Tibial nerve (tissue), 3 donors: Measurements from ENCODE around the gene GPATCH2L.

Experiments used
- EP300 ChIP-seq, 2 donors: sonication (generic); formaldehyde crosslinking; IDR thresholded peaks; one replicate each; pipeline ENCODE4 v1.6.1; 2017; ENCODE audit warnings: antibody characterized with exemption in 2 of 2, mild to moderate bottlenecking in 1 of 2
- POLR2A ChIP-seq, 2 donors: fragments of 450-650 bp; IDR thresholded peaks; one replicate each; pipeline ENCODE4 v1.6.1; 2017; ENCODE audit warnings: antibody characterized with exemption in 2 of 2, mild to moderate bottlenecking in 2 of 2, moderate library complexity in 2 of 2

DNA sequence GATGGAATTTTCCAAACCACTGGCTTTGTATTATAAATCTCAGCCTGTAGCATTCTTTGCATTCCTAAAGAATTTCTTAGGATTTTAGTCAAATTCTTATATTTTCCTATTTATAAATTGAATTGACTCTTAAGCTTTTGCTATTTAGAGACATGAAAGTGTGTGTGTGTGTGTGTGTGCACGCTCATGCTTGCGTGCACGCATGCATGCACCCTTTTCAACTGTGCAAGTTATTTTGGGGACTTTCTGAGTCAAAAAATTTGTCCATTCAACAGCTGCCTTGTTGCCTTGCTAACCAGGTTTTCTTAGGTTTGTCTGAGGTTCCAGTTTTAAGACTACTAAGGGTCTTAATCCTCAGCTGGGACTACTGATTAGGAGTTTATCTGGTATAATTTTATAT, 42.6 kb downstream of the GPATCH2L start:
- TF ChIP-seq EP300 (IDR thresholded peaks at IDR 0.05) (no peak), POLR2A (IDR thresholded peaks at IDR 0.05) (no peak)
